Erythroblast (primary cell): ENCODE data around the gene KCNMA1.

ENCODE experiments used
- GATA1 ChIP-seq: IDR thresholded peaks from 2 replicates; pipeline ENCODE4 v1.6.1; 2011; ENCODE audit warnings: low read depth, mild to moderate bottlenecking, control low read depth, low read length, moderate library complexity
- POLR2A ChIP-seq: IDR thresholded peaks from 2 replicates; pipeline ENCODE4 v1.6.1; 2011; ENCODE audit warnings: mild to moderate bottlenecking, low read length

- TF ChIP-seq POLR2A = no peak
- TF ChIP-seq GATA1 = no peak
Observed at GRCh38 chr10:77285529-77286182, 352.0 kb downstream of the KCNMA1 start.
